ENCODE data around the gene SMIM31. TPM values are rescaled to one million over a fixed set of nuclear protein-coding genes. Genes with fewer than 3 reads are reported as not detected.

SMIM31 gene
- polyA plus RNA-seq, 1 of the 3 experiments (the other 2 are of a cell fraction), result not detected

DNA sequence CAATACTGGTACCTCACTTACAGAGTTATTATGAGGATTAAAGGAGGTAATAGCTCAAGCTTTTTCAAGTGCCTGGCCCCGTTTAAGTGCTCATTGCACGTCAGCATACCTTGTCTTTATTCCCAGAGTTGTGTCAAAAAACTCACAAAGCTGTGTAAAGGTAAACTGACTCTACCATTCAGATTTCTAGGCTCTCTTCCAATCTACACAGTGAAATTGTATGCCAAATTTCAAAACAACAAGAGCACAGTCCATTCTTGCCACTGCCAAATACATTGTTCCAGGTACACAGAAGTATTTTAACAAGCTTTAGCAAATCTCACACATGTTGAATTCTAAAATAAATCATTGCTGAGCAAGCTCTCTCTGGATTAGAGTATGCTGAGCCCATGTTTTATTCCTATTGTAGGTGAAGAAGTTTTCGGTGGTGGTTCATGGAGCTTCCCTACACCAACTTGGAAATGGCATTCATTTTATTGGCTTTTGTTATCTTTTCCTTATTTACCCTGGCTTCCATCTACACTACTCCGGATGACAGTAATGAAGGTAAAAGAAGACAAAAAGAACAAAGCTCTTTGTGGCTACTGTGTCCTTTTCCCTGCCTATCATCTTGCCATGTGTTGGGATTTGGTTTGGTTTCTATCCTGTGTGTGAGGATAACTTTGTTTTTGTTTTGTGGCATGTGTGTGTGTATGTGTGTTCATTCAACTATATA is 16.2 kb downstream of the SMIM31 start:
- no peak overlapping the region for H3K9ac ChIP-seq
- WGBS (ENCODE audit: low lambda C conversion rate), result 3% methylated on average over 4 of the region's 4 CpGs
- no peak overlapping the region for H3K27ac ChIP-seq (ENCODE audit: low read depth in 2 of 2, low read length in 1 of 2)
- no peaks in the 10 kb centered on the region for H3K9me2 ChIP-seq
- H3K27me3 ChIP-seq (ENCODE audit: insufficient read depth), result peaks cover 22% of the 10 kb centered on the region; the same call in 1 of the 2 replicates
- no peak overlapping the region for H2AFZ ChIP-seq (ENCODE audit: low read depth)
- CTCF ChIA-PET, result interaction anchor here (1.1 kb wide), 1 partner anchor 343 kb away, joined by 3 read pairs; the partner anchor contains the start of gene TMEM192
- H3K4me2 ChIP-seq, result no peak overlapping the region
- H3K9me3 ChIP-seq, result no peaks in the 10 kb centered on the region
- H4K20me1 ChIP-seq (ENCODE audit: insufficient read depth), result no peaks in the 10 kb centered on the region
- no peak overlapping the region for H3K4me3 ChIP-seq (ENCODE audit: low read depth in 2 of 2, low read length in 1 of 2)
- H3K79me2 ChIP-seq (ENCODE audit: insufficient read depth), result no peaks in the 10 kb centered on the region
- H3K36me3 ChIP-seq (replicated peaks in 1 of 2; ENCODE audit: control insufficient read depth in 1 of 2, insufficient read depth in 2 of 2, low read length in 1 of 2), result no peaks in the 10 kb centered on the region
- H3K4me1 ChIP-seq (ENCODE audit: control insufficient read depth in 1 of 2, insufficient read depth in 2 of 2, low read depth in 1 of 2, low read length in 1 of 2), result no peaks in the 10 kb centered on the region
- no peak for DNase-seq
- TF ChIP-seq MXI1 (IDR thresholded peaks at IDR 0.05; ENCODE audit: low read depth, low read length) (no peak), CHD2 (IDR thresholded peaks at IDR 0.05; ENCODE audit: low read length, partially characterized antibody) (no peak), RAD21 (IDR thresholded peaks at IDR 0.05; ENCODE audit: low read length) (no peak), YY1 (IDR thresholded peaks at IDR 0.05; ENCODE audit: low read depth) (no peak), SIN3A (IDR thresholded peaks at IDR 0.05; ENCODE audit: borderline replicate concordance, low read depth, low read length) (no peak), NFIC (IDR thresholded peaks at IDR 0.05; ENCODE audit: borderline replicate concordance) (no peak)
- TF ChIP-seq, protein P1, sequence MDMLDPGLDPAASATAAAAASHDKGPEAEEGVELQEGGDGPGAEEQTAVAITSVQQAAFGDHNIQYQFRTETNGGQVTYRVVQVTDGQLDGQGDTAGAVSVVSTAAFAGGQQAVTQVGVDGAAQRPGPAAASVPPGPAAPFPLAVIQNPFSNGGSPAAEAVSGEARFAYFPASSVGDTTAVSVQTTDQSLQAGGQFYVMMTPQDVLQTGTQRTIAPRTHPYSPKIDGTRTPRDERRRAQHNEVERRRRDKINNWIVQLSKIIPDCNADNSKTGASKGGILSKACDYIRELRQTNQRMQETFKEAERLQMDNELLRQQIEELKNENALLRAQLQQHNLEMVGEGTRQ (IDR thresholded peaks at IDR 0.05; ENCODE audit: borderline replicate concordance, low read depth, low read length), result no peak
- TF ChIP-seq, protein P2, sequence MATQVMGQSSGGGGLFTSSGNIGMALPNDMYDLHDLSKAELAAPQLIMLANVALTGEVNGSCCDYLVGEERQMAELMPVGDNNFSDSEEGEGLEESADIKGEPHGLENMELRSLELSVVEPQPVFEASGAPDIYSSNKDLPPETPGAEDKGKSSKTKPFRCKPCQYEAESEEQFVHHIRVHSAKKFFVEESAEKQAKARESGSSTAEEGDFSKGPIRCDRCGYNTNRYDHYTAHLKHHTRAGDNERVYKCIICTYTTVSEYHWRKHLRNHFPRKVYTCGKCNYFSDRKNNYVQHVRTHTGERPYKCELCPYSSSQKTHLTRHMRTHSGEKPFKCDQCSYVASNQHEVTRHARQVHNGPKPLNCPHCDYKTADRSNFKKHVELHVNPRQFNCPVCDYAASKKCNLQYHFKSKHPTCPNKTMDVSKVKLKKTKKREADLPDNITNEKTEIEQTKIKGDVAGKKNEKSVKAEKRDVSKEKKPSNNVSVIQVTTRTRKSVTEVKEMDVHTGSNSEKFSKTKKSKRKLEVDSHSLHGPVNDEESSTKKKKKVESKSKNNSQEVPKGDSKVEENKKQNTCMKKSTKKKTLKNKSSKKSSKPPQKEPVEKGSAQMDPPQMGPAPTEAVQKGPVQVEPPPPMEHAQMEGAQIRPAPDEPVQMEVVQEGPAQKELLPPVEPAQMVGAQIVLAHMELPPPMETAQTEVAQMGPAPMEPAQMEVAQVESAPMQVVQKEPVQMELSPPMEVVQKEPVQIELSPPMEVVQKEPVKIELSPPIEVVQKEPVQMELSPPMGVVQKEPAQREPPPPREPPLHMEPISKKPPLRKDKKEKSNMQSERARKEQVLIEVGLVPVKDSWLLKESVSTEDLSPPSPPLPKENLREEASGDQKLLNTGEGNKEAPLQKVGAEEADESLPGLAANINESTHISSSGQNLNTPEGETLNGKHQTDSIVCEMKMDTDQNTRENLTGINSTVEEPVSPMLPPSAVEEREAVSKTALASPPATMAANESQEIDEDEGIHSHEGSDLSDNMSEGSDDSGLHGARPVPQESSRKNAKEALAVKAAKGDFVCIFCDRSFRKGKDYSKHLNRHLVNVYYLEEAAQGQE (IDR thresholded peaks at IDR 0.05; ENCODE audit: low read depth, low read length), result no peak
- no peaks in the 10 kb centered on the region for H3F3A ChIP-seq (replicated peaks; ENCODE audit: insufficient read depth)
- POLR2A ChIA-PET, result no interaction called here

DNA sequence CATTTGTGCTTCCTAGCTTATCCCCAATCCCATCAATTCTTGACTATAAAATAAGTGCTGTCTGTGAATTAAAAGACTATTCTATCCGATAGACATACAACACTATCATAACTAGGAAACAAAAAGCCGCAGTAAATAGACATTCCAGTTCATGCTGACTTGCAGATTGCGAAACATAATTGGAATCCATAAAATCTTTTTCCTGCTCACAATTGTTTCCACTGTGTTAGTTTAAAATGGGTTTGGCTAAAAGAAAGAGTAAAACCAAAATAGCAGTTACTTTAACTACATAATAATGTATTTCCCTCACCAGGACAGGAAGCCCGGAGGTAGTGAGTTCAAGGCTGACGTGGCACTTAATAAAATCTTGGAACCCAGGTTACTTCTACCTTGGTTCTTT is 17.2 kb downstream of the SMIM31 start:
- no peaks in the 10 kb centered on the region for H3K9me2 ChIP-seq
- no peak overlapping the region for H3K27ac ChIP-seq (ENCODE audit: low read depth in 2 of 2, low read length in 1 of 2)
- no peaks in the 10 kb centered on the region for H4K20me1 ChIP-seq (ENCODE audit: insufficient read depth)
- 30% methylated on average over 5 of the region's 5 CpGs for WGBS (ENCODE audit: low lambda C conversion rate)
- TF ChIP-seq GABPA (IDR thresholded peaks at IDR 0.05; ENCODE audit: low read depth) (no peak), MEF2A (IDR thresholded peaks at IDR 0.05; ENCODE audit: borderline replicate concordance, low read depth) (no peak)
- TF ChIP-seq, protein P3, sequence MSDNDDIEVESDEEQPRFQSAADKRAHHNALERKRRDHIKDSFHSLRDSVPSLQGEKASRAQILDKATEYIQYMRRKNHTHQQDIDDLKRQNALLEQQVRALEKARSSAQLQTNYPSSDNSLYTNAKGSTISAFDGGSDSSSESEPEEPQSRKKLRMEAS (IDR thresholded peaks at IDR 0.05; ENCODE audit: low read depth), result no peak
- no peaks in the 10 kb centered on the region for H3F3A ChIP-seq (replicated peaks; ENCODE audit: insufficient read depth)
- H2AFZ ChIP-seq (ENCODE audit: low read depth), result no peak overlapping the region
- peaks cover 18% of the 10 kb centered on the region; the same call in 1 of the 2 replicates for H3K27me3 ChIP-seq (ENCODE audit: insufficient read depth)
- ChIA-PET CTCF (no interaction called here), POLR2A (no interaction called here)
- H3K4me2 ChIP-seq, result no peak overlapping the region
- H3K79me2 ChIP-seq (ENCODE audit: insufficient read depth), result no peaks in the 10 kb centered on the region
- H3K4me3 ChIP-seq (ENCODE audit: low read depth in 2 of 2, low read length in 1 of 2), result no peak overlapping the region
- H3K36me3 ChIP-seq (replicated peaks in 1 of 2; ENCODE audit: control insufficient read depth in 1 of 2, insufficient read depth in 2 of 2, low read length in 1 of 2), result no peaks in the 10 kb centered on the region
- no peaks in the 10 kb centered on the region for H3K4me1 ChIP-seq (ENCODE audit: control insufficient read depth in 1 of 2, insufficient read depth in 2 of 2, low read depth in 1 of 2, low read length in 1 of 2)
- no peak for DNase-seq
- H3K9ac ChIP-seq, result no peak overlapping the region
- H3K9me3 ChIP-seq, result no peaks in the 10 kb centered on the region
